A673 (cell line): ENCODE results near the gene CX3CL1. TPM values are rescaled to one million over a fixed set of nuclear protein-coding genes. Genes with fewer than 3 reads are reported as not detected.

Experiments used
- Bru-seq: library from RNA; stranded (reverse); fragments of 400-500 nt; gene quantifications from one replicate; lab custom pipeline; 2021; lab: Mats Ljungman, UMichigan
- BruChase-seq, 2 experiments: library from RNA; stranded (reverse); fragments of 400-500 nt; gene quantifications; one replicate each; lab custom pipeline; 2021; lab: Mats Ljungman, UMichigan
- BruUV-seq: library from RNA; stranded (reverse); fragments of 400-500 nt; replicated peaks from 2 replicates; lab custom pipeline; 2021; lab: Mats Ljungman, UMichigan
- CTCF ChIA-PET: fragments of 300-600 bp; sonication (Branson Sonifier 250); formaldehyde crosslinking; loops from one replicate; lab custom pipeline; 2022; ENCODE audit warnings: antibody characterized with exemption; lab: Charles Lee
- POLR2A ChIA-PET: fragments of 300-600 bp; sonication (Branson Sonifier 250); formaldehyde crosslinking; loops from one replicate; lab custom pipeline; 2022; ENCODE audit warnings: antibody characterized with exemption; ENCODE audit not compliant: low non-redundant PET; lab: Charles Lee
- DNase-seq: peaks from one replicate; pipeline ENCODE4 v3.0.0-alpha.2; 2015; ENCODE audit warnings: low spot score
- H3K27ac ChIP-seq: fragments of 200-600 bp; sonication (generic); 2 replicates; pipeline ENCODE4 v1.5.1; 2016; ENCODE audit warnings: mixed run types, low read depth, mild to moderate bottlenecking, mixed read lengths, antibody characterized with exemption, low read length; ENCODE audit not compliant: poor library complexity, severe bottlenecking
- H3K27me3 ChIP-seq: fragments of 200-600 bp; sonication (generic); replicated peaks from 2 replicates; pipeline ENCODE4 v1.6.1; 2017; ENCODE audit warnings: mixed run types, low read depth, mild to moderate bottlenecking, mixed read lengths, antibody characterized with exemption, low read length; ENCODE audit not compliant: insufficient read depth, poor library complexity
- H3K36me3 ChIP-seq: fragments of 200-600 bp; sonication (generic); 2 replicates; pipeline ENCODE4 v1.6.1; 2016; ENCODE audit warnings: mixed run types, mild to moderate bottlenecking, mixed read lengths, antibody characterized with exemption, low read length; ENCODE audit not compliant: insufficient read depth, poor library complexity, severe bottlenecking
- H3K4me1 ChIP-seq: fragments of 200-600 bp; sonication (generic); 2 replicates; pipeline ENCODE4 v1.6.1; 2017; ENCODE audit warnings: mixed run types, mild to moderate bottlenecking, mixed read lengths, antibody characterized with exemption, low read length; ENCODE audit not compliant: insufficient read depth, poor library complexity, severe bottlenecking
- H3K4me3 ChIP-seq: fragments of 200-600 bp; sonication (generic); 2 replicates; pipeline ENCODE4 v1.5.1; 2016; ENCODE audit warnings: low read depth, mixed run types, mild to moderate bottlenecking, mixed read lengths, low read length; ENCODE audit not compliant: poor library complexity, severe bottlenecking
- H3K9me3 ChIP-seq: fragments of 200-600 bp; sonication (generic); 2 replicates; pipeline ENCODE4 v1.6.1; 2016; ENCODE audit warnings: mixed run types, low read depth, mild to moderate bottlenecking, mixed read lengths, antibody characterized with exemption, low read length; ENCODE audit not compliant: poor library complexity, severe bottlenecking
- CTCF ChIP-seq: fragments of 300-800, 200-600 bp; sonication (generic); conservative IDR thresholded peaks from 2 replicates; pipeline ENCODE4 v1.5.1; 2017; ENCODE audit warnings: low read depth, mild to moderate bottlenecking, antibody characterized with exemption, low read length, moderate library complexity, mixed read lengths
- EZH2 ChIP-seq: fragments of 200-600 bp; sonication (generic); IDR thresholded peaks from 2 replicates; pipeline ENCODE4 v1.6.1; 2017; ENCODE audit warnings: borderline replicate concordance, low read depth, mild to moderate bottlenecking, mixed read lengths, antibody characterized with exemption, low read length; ENCODE audit not compliant: poor library complexity, severe bottlenecking
- intact Hi-C: fragments of 100-400 bp; cut with micrococcal nuclease; formaldehyde crosslinking; loops from one replicate; pipeline ENCODE4 v1.10.0; 2022; ENCODE audit not compliant: unreplicated experiment
- long read RNA-seq: library from polyadenylated mRNA; stranded (forward); transcript quantifications from one replicate; pipeline ENCODE4 v2.0.0, GENCODE V29; 2022
- total RNA-seq: library from RNA; stranded (reverse); gene quantifications from 2 replicates; pipeline ENCODE4 v1.2.3, GENCODE V29; 2021

The CX3CL1 gene
- total RNA-seq (0.15 TPM in 1 of 2 replicates, not detected in the other), Bru-seq, nascent RNA (not detected), BruChase-seq, experiment 1, labeled RNA remaining after a 2-hour chase (percentile 11 among the genes with signal in this experiment), BruChase-seq, experiment 2, labeled RNA remaining after a 6-hour chase (not detected)
- long read RNA-seq, result 0 reads

- Histone ChIP-seq H3K4me1 (peaks cover 7% of the 10 kb centered on the region), H3K9me3 (no peaks in the 10 kb centered on the region), H3K36me3 (no peaks in the 10 kb centered on the region), H3K27me3 (no peaks in the 10 kb centered on the region), H3K27ac (no peak within 1 kb of the TSS), H3K4me3 (no peak within 1 kb of the TSS)
- no TSS peak for BruUV-seq
- peak; percentile 61 for DNase-seq
- TF ChIP-seq EZH2, result no peak
- no peak for TF ChIP-seq CTCF
- CTCF ChIA-PET, result no interaction called here
- intact Hi-C loops, result no loop called here
- POLR2A ChIA-PET, result interaction anchor here (0.5 kb wide), 1 partner anchor 57 kb away, joined by 3 read pairs; no protein-coding TSS in a partner anchor
These were observed at the start of gene CX3CL1 for GRCh38 chr16:57372372-57373116. TSS of gene CX3CL1 (plus strand) at chr16:57372490. CDS start at chr16:57372569, 79 bp downstream.

GRCh38 chr16:57324749-57325148 is 47.5 kb upstream of the CX3CL1 start:
- BruUV-seq, result no TSS peak
- POLR2A ChIA-PET, result no interaction called here
- Histone ChIP-seq H3K27me3 (peaks cover 3% of the 10 kb centered on the region), H3K36me3 (no peaks in the 10 kb centered on the region), H3K27ac (no peak overlapping the region), H3K9me3 (no peaks in the 10 kb centered on the region), H3K4me1 (no peaks in the 10 kb centered on the region), H3K4me3 (no peak overlapping the region)
- TF ChIP-seq EZH2 (no peak), CTCF (no peak)
- intact Hi-C loops, result no loop called here
- DNase-seq, result no peak
- CTCF ChIA-PET, result no interaction called here

- no TSS peak for BruUV-seq
- no peaks in the 10 kb centered on the region for H3K4me1 ChIP-seq
- CTCF ChIA-PET, result no interaction called here
These were observed 46.8 kb upstream of the CX3CL1 start for GRCh38 chr16:57325458-57325857.

More at GRCh38 chr16:57325458-57325857, 46.8 kb upstream of the CX3CL1 start:
- Histone ChIP-seq H3K4me3 (no peak overlapping the region), H3K27me3 (peaks cover 3% of the 10 kb centered on the region), H3K9me3 (no peaks in the 10 kb centered on the region), H3K27ac (no peak overlapping the region), H3K36me3 (no peaks in the 10 kb centered on the region)
- TF ChIP-seq CTCF (no peak), EZH2 (no peak)
- DNase-seq, result no peak
- POLR2A ChIA-PET, result no interaction called here
- intact Hi-C loops, result no loop called here
